ENCODE results near the gene UNC80. TPM values are rescaled to one million over a fixed set of nuclear protein-coding genes. Genes with fewer than 3 reads are reported as not detected.

Gene UNC80
- total RNA-seq, 4 donors from 2014 or later: 0.19 TPM; not detected in 3

DNA sequence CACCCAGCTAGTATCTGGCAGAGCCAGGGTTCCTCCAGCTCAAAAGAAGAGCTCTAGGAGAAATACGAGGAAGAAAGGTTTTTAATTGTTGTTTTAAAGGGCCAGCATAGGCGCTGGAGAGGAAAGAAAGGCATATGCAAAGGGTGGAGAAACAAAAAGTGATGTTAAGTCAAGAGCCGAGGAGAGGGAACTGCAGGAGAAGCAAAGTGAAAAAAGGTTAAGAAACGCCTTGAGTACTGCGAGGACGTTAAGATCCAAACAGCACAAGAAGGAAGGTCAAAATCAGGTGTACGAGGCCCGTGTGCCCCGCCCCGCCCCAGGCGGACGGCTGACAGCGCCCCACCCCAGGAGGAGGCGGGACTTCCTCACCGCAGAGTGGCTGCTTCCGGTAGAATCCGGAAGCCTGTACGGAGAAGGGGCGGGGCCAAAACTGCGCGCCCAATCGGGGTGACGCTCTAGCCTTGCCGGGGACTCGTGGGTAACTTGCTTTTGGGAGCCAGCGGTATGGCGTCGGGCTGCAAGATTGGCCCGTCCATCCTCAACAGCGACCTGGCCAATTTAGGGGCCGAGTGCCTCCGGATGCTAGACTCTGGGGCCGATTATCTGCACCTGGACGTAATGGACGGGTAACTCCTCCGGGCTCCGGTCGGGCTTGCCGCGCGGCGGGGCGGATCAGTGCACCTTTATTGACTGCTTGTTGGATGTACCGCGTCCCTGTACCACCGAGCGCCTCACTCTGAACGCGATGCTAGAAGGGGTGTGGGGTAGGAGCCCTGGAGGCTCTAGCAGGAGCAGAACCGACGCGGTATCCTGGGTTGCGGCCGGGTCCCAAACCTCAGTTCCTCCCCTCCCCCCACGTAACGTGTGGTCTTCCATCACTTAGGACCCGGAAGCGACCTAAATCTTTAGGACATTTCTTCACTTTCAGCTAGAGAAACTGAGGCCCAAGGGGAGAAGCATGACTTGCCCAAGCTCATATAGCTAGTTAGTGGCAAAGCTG lies 230.8 kb downstream of the UNC80 start, which contains the start of gene RPE:
Gene RPE, plus strand, starts transcription at position 481 of the 1,000 bp plus-strand sequence. Its CDS starts 24 bp downstream, at position 505.
- Histone ChIP-seq H3K9me3 (no peaks in the 10 kb centered on the region), H3K27me3 (no peaks in the 10 kb centered on the region), H3K27ac (peak within 1 kb of the TSS; percentile 73 to 90 (median 84)), H3K4me3 (peak within 1 kb of the TSS; percentile 69 to 91 (median 76)), H3K36me3 (no peaks in the 10 kb centered on the region), H3K4me1 (peaks cover 25 to 49% (median 29%) of the 10 kb centered on the region in 3 donors)
- TF ChIP-seq POLR2A (IDR thresholded peaks at IDR 0.05): peak in 2 of 4 donors; percentile 51 to 63
- TF ChIP-seq, protein P1, sequence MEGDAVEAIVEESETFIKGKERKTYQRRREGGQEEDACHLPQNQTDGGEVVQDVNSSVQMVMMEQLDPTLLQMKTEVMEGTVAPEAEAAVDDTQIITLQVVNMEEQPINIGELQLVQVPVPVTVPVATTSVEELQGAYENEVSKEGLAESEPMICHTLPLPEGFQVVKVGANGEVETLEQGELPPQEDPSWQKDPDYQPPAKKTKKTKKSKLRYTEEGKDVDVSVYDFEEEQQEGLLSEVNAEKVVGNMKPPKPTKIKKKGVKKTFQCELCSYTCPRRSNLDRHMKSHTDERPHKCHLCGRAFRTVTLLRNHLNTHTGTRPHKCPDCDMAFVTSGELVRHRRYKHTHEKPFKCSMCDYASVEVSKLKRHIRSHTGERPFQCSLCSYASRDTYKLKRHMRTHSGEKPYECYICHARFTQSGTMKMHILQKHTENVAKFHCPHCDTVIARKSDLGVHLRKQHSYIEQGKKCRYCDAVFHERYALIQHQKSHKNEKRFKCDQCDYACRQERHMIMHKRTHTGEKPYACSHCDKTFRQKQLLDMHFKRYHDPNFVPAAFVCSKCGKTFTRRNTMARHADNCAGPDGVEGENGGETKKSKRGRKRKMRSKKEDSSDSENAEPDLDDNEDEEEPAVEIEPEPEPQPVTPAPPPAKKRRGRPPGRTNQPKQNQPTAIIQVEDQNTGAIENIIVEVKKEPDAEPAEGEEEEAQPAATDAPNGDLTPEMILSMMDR (IDR thresholded peaks at IDR 0.05): no peak
- whole genome bisulfite sequencing, 2 donors: 0% methylated on average over 23 to 44 of the region's 58 CpGs
- DNase-seq: peak; percentile 78
- intact Hi-C loops (cut with DNase I): no loop called here

DNA sequence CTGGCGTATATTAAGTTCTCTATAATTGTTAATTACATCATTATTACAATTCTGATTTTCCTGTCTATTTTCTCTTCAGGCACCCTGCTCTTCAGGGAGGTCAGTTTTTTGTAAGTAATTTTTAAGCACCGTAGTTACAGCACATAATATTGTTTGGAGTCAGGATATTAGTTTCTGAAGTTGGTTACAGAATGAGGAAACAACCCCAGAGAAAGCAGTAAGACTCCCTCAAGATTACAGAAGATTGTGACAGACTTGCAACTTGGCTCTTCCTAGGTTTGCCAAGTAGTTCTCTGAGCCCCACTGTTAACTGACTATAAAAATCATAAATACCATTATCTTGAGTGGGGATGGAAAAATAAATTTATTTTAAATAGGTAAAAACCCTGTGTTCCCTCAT lies 231.7 kb downstream of the UNC80 start:
- DNase-seq: no peak
- WGBS, 2 donors: 21 to 23% methylated on average over 2 of the region's 2 CpGs
- Histone ChIP-seq H3K4me1 (peaks cover 25 to 55% (median 29%) of the 10 kb centered on the region in 3 donors), H3K36me3 (peaks cover 0 to 6% (median 0%) of the 10 kb centered on the region in 3 donors), H3K4me3 (peak overlapping the region; percentile 69 to 91 (median 76)), H3K27me3 (no peaks in the 10 kb centered on the region), H3K9me3 (no peaks in the 10 kb centered on the region), H3K27ac (peak overlapping the region in 3 of 4 donors; percentile 79 to 90 (median 89))
- intact Hi-C loops (cut with DNase I): no loop called here
- no peak for TF ChIP-seq POLR2A (IDR thresholded peaks at IDR 0.05)
- TF ChIP-seq, protein P1 (IDR thresholded peaks at IDR 0.05): no peak

DNA sequence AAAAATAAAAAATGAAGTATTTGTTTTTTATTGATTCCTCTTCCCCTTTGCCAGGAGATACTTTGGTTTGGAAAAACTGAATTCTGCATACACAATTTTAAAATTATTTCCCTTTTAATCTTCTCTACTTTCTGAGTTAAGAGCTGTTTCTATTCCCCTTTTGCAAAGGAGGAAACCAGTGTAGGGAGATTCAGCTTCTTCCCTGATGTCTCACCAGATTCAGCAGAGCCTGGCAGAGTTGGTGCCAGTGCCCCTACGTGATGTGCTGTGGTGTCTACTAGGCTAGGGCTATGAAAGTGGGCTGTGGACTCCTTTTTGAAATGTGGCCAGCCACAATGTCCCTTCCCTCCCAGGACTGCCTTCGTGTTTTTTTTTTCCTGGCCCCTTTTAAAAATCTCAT lies 233.2 kb downstream of the UNC80 start:
- H3K36me3 ChIP-seq: peaks cover 0 to 21% (median 0%) of the 10 kb centered on the region in 3 donors
- H3K4me1 ChIP-seq: peaks cover 25 to 60% (median 29%) of the 10 kb centered on the region in 3 donors
- intact Hi-C loops (cut with DNase I): no loop called here
- H3K4me3 ChIP-seq: no peak overlapping the region
- DNase-seq: no peak
- H3K9me3 ChIP-seq: no peaks in the 10 kb centered on the region
- TF ChIP-seq, protein P1 (IDR thresholded peaks at IDR 0.05): no peak
- no peak for TF ChIP-seq POLR2A (IDR thresholded peaks at IDR 0.05)
- 70 to 78% methylated on average over 2 of the region's 2 CpGs for WGBS, 2 donors
- no peaks in the 10 kb centered on the region for H3K27me3 ChIP-seq
- H3K27ac ChIP-seq: no peak overlapping the region

DNA sequence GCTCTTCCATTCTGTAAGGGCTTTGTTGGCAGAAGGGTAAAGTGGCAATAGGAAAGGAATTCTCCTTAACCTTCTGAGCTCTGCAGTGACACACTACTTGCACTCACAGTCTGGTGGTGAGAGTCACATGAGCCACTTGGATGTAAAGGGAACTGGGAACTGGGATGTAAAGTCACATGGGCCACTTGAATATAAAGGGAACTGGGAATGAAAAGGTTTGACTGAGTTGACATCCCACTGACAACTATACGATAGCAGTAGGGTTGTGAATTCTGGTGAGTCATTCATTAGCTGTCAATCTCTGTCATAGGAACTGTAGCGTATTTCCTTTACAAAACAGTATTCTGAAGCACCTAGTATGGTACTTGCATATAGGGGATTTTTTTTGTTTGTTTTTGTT lies 236.3 kb downstream of the UNC80 start:
- no peak for DNase-seq
- intact Hi-C loops (cut with DNase I): no loop called here
- Histone ChIP-seq H3K9me3 (no peaks in the 10 kb centered on the region), H3K27ac (no peak overlapping the region), H3K36me3 (peaks cover 0 to 48% (median 0%) of the 10 kb centered on the region in 3 donors), H3K27me3 (no peaks in the 10 kb centered on the region), H3K4me1 (peaks cover 20 to 54% (median 24%) of the 10 kb centered on the region in 3 donors), H3K4me3 (no peak overlapping the region)
- TF ChIP-seq POLR2A (IDR thresholded peaks at IDR 0.05): no peak
- TF ChIP-seq, protein P1 (IDR thresholded peaks at IDR 0.05): no peak
- WGBS, 2 donors: 53 to 63% methylated on average over 2 of the region's 2 CpGs

DNA sequence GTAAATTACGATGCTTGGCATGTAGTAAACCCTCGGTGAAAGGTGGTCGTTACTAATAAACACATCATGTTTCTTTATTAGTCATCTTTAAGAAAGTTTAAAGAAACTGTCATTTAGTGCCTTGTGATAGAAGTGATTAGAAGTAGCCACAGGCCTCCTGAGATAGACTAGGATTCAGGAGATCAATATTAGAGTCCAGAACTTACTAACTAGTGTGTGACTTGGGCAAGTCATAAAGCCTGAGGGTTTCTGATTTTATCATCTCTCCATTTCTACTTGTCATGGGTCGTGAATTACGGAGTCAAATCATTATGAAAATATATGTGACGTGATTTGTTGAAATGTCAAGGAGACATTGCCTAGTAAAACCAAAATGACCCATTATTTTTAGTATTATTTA lies 237.5 kb downstream of the UNC80 start:
- H3K36me3 ChIP-seq: peaks cover 0 to 58% (median 2%) of the 10 kb centered on the region in 3 donors
- H3K4me3 ChIP-seq: no peak overlapping the region
- no peak for DNase-seq
- H3K27me3 ChIP-seq: no peaks in the 10 kb centered on the region
- peaks cover 12 to 42% (median 14%) of the 10 kb centered on the region in 3 donors for H3K4me1 ChIP-seq
- H3K27ac ChIP-seq: no peak overlapping the region
- WGBS, 2 donors: 64 to 72% methylated on average over 6 of the region's 6 CpGs
- no peaks in the 10 kb centered on the region for H3K9me3 ChIP-seq
- TF ChIP-seq, protein P1 (IDR thresholded peaks at IDR 0.05): no peak
- intact Hi-C loops (cut with DNase I): no loop called here
